Measurements from ENCODE around the gene ZNF268.

Gene ZNF268

DNA sequence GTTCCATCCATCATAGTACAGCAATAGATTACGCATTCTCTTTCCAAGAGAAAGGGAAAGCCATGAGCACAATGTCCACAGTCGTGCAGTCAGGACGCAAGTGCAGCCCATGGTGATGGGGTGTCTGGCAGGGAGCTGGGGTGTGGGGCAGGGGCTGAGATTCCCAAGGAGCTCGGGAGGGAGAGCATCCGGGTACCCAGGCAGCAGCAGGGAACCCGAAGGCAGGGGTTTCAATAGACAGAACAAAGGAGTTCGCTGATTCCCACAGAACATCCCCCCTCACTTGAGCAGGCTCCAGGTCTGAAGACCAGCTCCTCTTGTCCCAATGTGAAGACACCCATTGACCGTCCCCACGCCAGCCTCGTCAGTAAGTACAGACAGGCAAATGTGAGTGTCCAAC is 40.9 kb downstream of the ZNF268 start:
- no peak for TF ChIP-seq CTCF (IDR thresholded peaks at IDR 0.05; ENCODE audit: insufficient read depth, low read length)
- TF ChIP-seq, protein P1, sequence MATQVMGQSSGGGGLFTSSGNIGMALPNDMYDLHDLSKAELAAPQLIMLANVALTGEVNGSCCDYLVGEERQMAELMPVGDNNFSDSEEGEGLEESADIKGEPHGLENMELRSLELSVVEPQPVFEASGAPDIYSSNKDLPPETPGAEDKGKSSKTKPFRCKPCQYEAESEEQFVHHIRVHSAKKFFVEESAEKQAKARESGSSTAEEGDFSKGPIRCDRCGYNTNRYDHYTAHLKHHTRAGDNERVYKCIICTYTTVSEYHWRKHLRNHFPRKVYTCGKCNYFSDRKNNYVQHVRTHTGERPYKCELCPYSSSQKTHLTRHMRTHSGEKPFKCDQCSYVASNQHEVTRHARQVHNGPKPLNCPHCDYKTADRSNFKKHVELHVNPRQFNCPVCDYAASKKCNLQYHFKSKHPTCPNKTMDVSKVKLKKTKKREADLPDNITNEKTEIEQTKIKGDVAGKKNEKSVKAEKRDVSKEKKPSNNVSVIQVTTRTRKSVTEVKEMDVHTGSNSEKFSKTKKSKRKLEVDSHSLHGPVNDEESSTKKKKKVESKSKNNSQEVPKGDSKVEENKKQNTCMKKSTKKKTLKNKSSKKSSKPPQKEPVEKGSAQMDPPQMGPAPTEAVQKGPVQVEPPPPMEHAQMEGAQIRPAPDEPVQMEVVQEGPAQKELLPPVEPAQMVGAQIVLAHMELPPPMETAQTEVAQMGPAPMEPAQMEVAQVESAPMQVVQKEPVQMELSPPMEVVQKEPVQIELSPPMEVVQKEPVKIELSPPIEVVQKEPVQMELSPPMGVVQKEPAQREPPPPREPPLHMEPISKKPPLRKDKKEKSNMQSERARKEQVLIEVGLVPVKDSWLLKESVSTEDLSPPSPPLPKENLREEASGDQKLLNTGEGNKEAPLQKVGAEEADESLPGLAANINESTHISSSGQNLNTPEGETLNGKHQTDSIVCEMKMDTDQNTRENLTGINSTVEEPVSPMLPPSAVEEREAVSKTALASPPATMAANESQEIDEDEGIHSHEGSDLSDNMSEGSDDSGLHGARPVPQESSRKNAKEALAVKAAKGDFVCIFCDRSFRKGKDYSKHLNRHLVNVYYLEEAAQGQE (IDR thresholded peaks at IDR 0.05; ENCODE audit: insufficient replicate concordance, low read depth) = no peak
- no peak for TF ChIP-seq POLR2AphosphoS5 (IDR thresholded peaks at IDR 0.05; ENCODE audit: low read depth)
- no peak for TF ChIP-seq GABPA (IDR thresholded peaks at IDR 0.05; ENCODE audit: low read depth)
- no peak for TF ChIP-seq SPI1 (IDR thresholded peaks at IDR 0.05; ENCODE audit: borderline replicate concordance, low read depth)
- H3K4me3 ChIP-seq (replicated peaks; ENCODE audit: insufficient read depth, low read length) = no peak overlapping the region

DNA sequence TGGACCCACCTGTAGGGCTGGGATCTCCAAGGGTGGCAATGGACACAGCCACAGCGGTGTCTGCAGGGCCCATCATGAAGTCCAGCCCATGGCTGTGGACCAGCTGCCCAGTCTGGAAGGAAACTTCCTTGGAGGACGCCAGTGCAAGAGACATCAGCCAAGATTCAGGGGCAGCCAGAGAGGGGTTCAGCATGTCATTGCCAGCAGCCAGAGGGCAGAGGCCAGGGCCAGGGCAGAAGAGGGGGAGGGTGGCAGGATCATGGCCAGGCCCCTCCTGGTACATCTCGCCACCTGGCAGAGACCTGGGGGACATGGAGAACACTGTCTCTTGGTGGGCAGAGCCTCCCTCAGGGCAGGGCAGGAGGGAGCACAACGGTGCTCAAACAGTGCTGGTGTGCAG is 44.2 kb downstream of the ZNF268 start:
- no peak for DNase-seq (ENCODE audit: low read depth in 1 of 2, low spot score in 1 of 2)
- Histone ChIP-seq H3K27me3 (ENCODE audit: insufficient read depth, poor library complexity, severe bottlenecking) (no peaks in the 10 kb centered on the region), H3K4me3 (replicated peaks; ENCODE audit: insufficient read depth, low read length) (no peak overlapping the region), H3K27ac (replicated peaks) (no peak overlapping the region)
- TF ChIP-seq, protein P1 (IDR thresholded peaks at IDR 0.05; ENCODE audit: insufficient replicate concordance, low read depth) = no peak
- no peak for TF ChIP-seq CTCF (IDR thresholded peaks at IDR 0.05; ENCODE audit: insufficient read depth, low read length)
- TF ChIP-seq GABPA (IDR thresholded peaks at IDR 0.05; ENCODE audit: low read depth) = no peak
- TF ChIP-seq POLR2AphosphoS5 (IDR thresholded peaks at IDR 0.05; ENCODE audit: low read depth) = no peak
- no peak for TF ChIP-seq SPI1 (IDR thresholded peaks at IDR 0.05; ENCODE audit: borderline replicate concordance, low read depth)

More for the DNA sequence above, 40.9 kb downstream of the ZNF268 start:
- DNase-seq (ENCODE audit: low read depth in 1 of 2, low spot score in 1 of 2) = no peak
- Histone ChIP-seq H3K27ac (replicated peaks) (no peak overlapping the region), H3K27me3 (ENCODE audit: insufficient read depth, poor library complexity, severe bottlenecking) (no peaks in the 10 kb centered on the region)

GRCh38 chr12:133226690-133227089 is 45.4 kb downstream of the ZNF268 start:
- H3K27ac ChIP-seq (replicated peaks) = no peak overlapping the region
- no peak overlapping the region for H3K4me3 ChIP-seq (replicated peaks; ENCODE audit: insufficient read depth, low read length)
- no peaks in the 10 kb centered on the region for H3K27me3 ChIP-seq (ENCODE audit: insufficient read depth, poor library complexity, severe bottlenecking)
- no peak for TF ChIP-seq SPI1 (IDR thresholded peaks at IDR 0.05; ENCODE audit: borderline replicate concordance, low read depth)
- TF ChIP-seq, protein P1 (IDR thresholded peaks at IDR 0.05; ENCODE audit: insufficient replicate concordance, low read depth) = no peak
- no peak for TF ChIP-seq GABPA (IDR thresholded peaks at IDR 0.05; ENCODE audit: low read depth)
- no peak for TF ChIP-seq POLR2AphosphoS5 (IDR thresholded peaks at IDR 0.05; ENCODE audit: low read depth)
- DNase-seq (ENCODE audit: low read depth in 1 of 2, low spot score in 1 of 2) = no peak

Measured in HL-60 (cell line).